PC-3 (cell line): ENCODE results near the gene SV2C.

Experiments used
- CTCF ChIP-seq: fragments of 300-600 bp; sonication (generic); conservative IDR thresholded peaks from 2 replicates; pipeline ENCODE4 v1.5.1; 2017; ENCODE audit warnings: antibody characterized with exemption, low read depth, mild to moderate bottlenecking, low read length
- EZH2 ChIP-seq: fragments of 300-600 bp; sonication (generic); IDR thresholded peaks from one replicate; pipeline ENCODE4 v1.6.1; 2017; ENCODE audit warnings: antibody characterized with exemption, mild to moderate bottlenecking, low read length; ENCODE audit not compliant: unreplicated experiment

DNA sequence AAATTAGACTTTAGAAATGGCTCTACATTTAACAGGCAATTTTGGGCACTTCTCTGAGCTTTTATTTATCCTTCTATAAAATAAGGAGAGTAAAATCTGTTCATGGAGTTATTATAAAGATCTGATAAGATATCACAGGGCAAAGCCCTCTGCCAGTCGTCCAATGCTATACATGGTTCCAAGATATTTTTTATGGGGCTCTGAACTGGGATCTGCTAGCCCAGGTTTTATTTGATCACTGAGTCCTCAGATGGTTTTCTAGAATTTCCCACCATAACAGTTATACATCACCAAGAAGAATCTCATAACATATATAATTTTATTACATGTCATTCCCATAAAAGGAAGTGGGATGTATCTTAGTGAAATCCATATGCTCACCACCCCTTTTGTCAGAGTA lies 296.7 kb downstream of the SV2C start:
- no peak for TF ChIP-seq CTCF
- no peak for TF ChIP-seq EZH2
